Osteoblast (primary cell): ENCODE results near the gene TCF23. TPM values are rescaled to one million over a fixed set of nuclear protein-coding genes. Genes with fewer than 3 reads are reported as not detected.
"Not testable (repeated sequence)": the region's sequence is repeated elsewhere in the genome, so short reads cannot be mapped to it uniquely, and the experiment has no call there.

ENCODE experiments used
- DNase-seq: peaks from one replicate; pipeline ENCODE4 v3.0.0; 2011; ENCODE audit warnings: low spot score, mixed read lengths; ENCODE audit not compliant: insufficient read length; ENCODE audit errors: missing footprints
- H2AFZ ChIP-seq: 2 replicates; pipeline ENCODE4 v1.6.0; 2011; ENCODE audit warnings: mild to moderate bottlenecking, low read length
- H3K27ac ChIP-seq: 2 replicates; pipeline ENCODE4 v1.5.1; 2011; ENCODE audit warnings: mild to moderate bottlenecking, low read depth, low read length, moderate library complexity
- H3K27me3 ChIP-seq: 2 replicates; pipeline ENCODE4 v1.6.0; 2012; ENCODE audit warnings: mild to moderate bottlenecking, control low read depth, inconsistent platforms, low read length, moderate library complexity; ENCODE audit not compliant: insufficient read depth
- H3K36me3 ChIP-seq: 2 replicates; pipeline ENCODE4 v1.5.1; 2011; ENCODE audit warnings: mild to moderate bottlenecking, low read length, control low read depth, moderate library complexity; ENCODE audit not compliant: insufficient read depth
- H3K4me1 ChIP-seq: 2 replicates; pipeline ENCODE4 v1.5.1; 2011; ENCODE audit warnings: mild to moderate bottlenecking, low read length, control low read depth, moderate library complexity; ENCODE audit not compliant: insufficient read depth
- H3K4me2 ChIP-seq: 2 replicates; pipeline ENCODE4 v1.6.0; 2011; ENCODE audit warnings: mild to moderate bottlenecking, low read length; ENCODE audit not compliant: insufficient read depth
- H3K4me3 ChIP-seq: fragments of 200-600 bp; sonication (generic); 3 replicates; pipeline ENCODE4 v1.5.1; 2012; ENCODE audit warnings: mild to moderate bottlenecking, low read length, inconsistent platforms; ENCODE audit not compliant: insufficient read depth
- H3K79me2 ChIP-seq: 2 replicates; pipeline ENCODE4 v1.6.0; 2012; ENCODE audit warnings: mild to moderate bottlenecking, low read length, control low read depth, inconsistent platforms; ENCODE audit not compliant: insufficient read depth
- H3K9me3 ChIP-seq: 2 replicates; pipeline ENCODE4 v1.5.1; 2011; ENCODE audit warnings: low read depth, low read length, control low read depth
- H4K20me1 ChIP-seq: 2 replicates; pipeline ENCODE4 v1.6.0; 2012; ENCODE audit warnings: mild to moderate bottlenecking, low read length, control low read depth; ENCODE audit not compliant: insufficient read depth
- CTCF ChIP-seq: IDR thresholded peaks from 2 replicates; pipeline ENCODE4 v1.5.1; 2011; ENCODE audit warnings: mild to moderate bottlenecking, low read depth, low read length, moderate library complexity; ENCODE audit errors: extremely low read depth
- total RNA-seq: library from RNA; depleted of rRNA; stranded (reverse); fragments of >200 nt; gene quantifications from 2 replicates; pipeline ENCODE4 v1.2.3, GENCODE V29; 2012

TCF23 gene
- total RNA-seq, 1 donor, result not detected

DNA sequence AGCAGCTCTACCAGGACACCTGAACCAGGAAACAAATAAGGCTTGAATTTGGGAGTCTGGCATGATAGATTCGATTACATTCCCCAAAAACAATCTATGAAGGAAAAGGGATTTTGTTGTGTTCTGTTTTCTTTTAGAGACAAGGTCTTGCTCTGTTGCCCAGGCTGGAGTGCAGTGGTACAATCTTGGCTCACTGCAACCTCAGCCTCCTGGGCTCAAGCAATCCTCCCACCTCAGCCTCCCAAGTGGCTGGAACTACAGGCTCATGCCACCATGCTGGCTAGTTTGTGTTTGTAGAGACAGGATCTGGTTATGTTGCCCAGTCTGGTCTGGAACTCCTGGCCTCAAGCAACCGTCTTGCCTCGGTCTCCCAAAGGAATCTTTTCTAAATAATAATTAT lies 49.3 kb downstream of the TCF23 start:
- peaks cover 10% of the 10 kb centered on the region for H3K36me3 ChIP-seq
- H3K27ac ChIP-seq, H4K20me1 ChIP-seq, H3K27me3 ChIP-seq, H3K9me3 ChIP-seq, H3K4me3 ChIP-seq, H3K79me2 ChIP-seq, DNase-seq, H2AFZ ChIP-seq, H3K4me1 ChIP-seq, H3K4me2 ChIP-seq: not testable (repeated sequence)

DNA sequence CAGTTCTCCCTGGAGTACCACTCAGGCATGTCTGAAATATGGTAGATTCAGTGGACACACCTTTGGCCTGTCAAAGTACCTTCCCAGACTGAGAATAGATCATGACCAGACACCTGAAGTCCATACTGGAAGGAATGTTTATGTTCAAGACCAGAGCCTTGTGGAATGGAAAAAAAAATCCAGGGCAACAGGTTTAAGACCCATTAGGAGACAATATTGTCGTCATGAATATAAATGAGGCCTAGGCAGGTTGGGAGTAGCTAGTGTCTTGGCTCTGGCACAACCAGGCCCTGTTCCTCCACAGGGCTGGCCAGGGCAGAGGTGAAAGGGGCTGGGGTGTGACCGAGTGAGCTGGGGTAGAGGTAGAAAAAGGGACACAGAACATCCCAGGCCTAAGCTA lies 49.8 kb downstream of the TCF23 start:
- no peaks in the 10 kb centered on the region for H4K20me1 ChIP-seq
- H3K36me3 ChIP-seq, result peaks cover 14% of the 10 kb centered on the region
- no peak for TF ChIP-seq CTCF
- no peak overlapping the region for H3K27ac ChIP-seq
- H3K9me3 ChIP-seq, result no peaks in the 10 kb centered on the region
- no peak for DNase-seq
- peaks cover 3% of the 10 kb centered on the region for H3K4me1 ChIP-seq
- no peaks in the 10 kb centered on the region for H3K79me2 ChIP-seq
- no peak overlapping the region for H3K4me2 ChIP-seq
- no peak overlapping the region for H3K4me3 ChIP-seq
- H3K27me3 ChIP-seq, result no peaks in the 10 kb centered on the region
- H2AFZ ChIP-seq, result no peak overlapping the region

- no peaks in the 10 kb centered on the region for H3K79me2 ChIP-seq
- no peaks in the 10 kb centered on the region for H3K9me3 ChIP-seq
- H3K4me1 ChIP-seq, result peaks cover 3% of the 10 kb centered on the region
- H3K4me2 ChIP-seq, result no peak overlapping the region
- no peaks in the 10 kb centered on the region for H4K20me1 ChIP-seq
- no peak overlapping the region for H3K27ac ChIP-seq
- no peaks in the 10 kb centered on the region for H3K27me3 ChIP-seq
- H2AFZ ChIP-seq, result no peak overlapping the region
- DNase-seq, result no peak
- peaks cover 20% of the 10 kb centered on the region for H3K36me3 ChIP-seq
- no peak for TF ChIP-seq CTCF
- no peak overlapping the region for H3K4me3 ChIP-seq
Observed at GRCh38 chr2:27199241-27199640, 50.4 kb downstream of the TCF23 start.

DNA sequence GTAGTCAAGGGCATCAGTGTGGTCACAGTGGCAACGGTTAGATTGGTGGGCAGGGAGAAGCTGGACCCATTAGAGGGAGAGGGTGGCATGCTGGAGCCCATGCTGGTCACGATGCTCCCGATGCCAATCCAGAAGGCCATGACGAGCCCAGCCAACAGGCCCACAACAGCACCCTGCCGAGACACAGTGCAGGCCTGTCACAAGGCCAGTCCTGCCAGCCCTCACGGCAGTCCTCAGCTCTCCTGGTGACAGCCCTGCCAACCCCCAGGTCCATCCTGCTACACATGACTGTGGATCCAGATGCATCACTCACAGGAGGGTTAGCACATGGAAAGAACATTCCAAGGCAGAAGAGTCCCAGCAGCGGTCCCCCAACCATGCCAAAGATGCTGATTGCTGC lies 52.9 kb downstream of the TCF23 start:
- Histone ChIP-seq H4K20me1 (no peaks in the 10 kb centered on the region), H3K4me2 (no peak overlapping the region), H3K27me3 (no peaks in the 10 kb centered on the region), H3K27ac (no peak overlapping the region), H3K4me1 (no peaks in the 10 kb centered on the region), H3K79me2 (no peaks in the 10 kb centered on the region), H2AFZ (no peak overlapping the region), H3K4me3 (no peak overlapping the region), H3K36me3 (peaks cover 28% of the 10 kb centered on the region), H3K9me3 (no peaks in the 10 kb centered on the region)
- peak; percentile 3 for DNase-seq
- TF ChIP-seq CTCF, result no peak
